D721Med (cell line): ENCODE data around the gene ZEB2.

Experiments
- DNase-seq: peaks from one replicate; pipeline ENCODE4 v3.0.0; 2011; ENCODE audit warnings: low spot score; ENCODE audit not compliant: insufficient read length
- FAIRE-seq: peaks from 2 replicates; lab custom pipeline; 2011; peaks lifted over from hg19 to GRCh38; lab: Jason Lieb, UNC
- TF ChIP-seq, protein P1 (sequence below): IDR thresholded peaks from 2 replicates; pipeline ENCODE4 v1.5.1; 2012; ENCODE audit warnings: mild to moderate bottlenecking, control low read depth; ENCODE audit not compliant: insufficient read depth; ENCODE audit errors: missing control alignments

Gene ZEB2

GRCh38 chr2:144546933-144547332 lies 27.0 kb upstream of the ZEB2 start:
- FAIRE-seq (no peak), DNase-seq (no peak)
- TF ChIP-seq, protein P1, sequence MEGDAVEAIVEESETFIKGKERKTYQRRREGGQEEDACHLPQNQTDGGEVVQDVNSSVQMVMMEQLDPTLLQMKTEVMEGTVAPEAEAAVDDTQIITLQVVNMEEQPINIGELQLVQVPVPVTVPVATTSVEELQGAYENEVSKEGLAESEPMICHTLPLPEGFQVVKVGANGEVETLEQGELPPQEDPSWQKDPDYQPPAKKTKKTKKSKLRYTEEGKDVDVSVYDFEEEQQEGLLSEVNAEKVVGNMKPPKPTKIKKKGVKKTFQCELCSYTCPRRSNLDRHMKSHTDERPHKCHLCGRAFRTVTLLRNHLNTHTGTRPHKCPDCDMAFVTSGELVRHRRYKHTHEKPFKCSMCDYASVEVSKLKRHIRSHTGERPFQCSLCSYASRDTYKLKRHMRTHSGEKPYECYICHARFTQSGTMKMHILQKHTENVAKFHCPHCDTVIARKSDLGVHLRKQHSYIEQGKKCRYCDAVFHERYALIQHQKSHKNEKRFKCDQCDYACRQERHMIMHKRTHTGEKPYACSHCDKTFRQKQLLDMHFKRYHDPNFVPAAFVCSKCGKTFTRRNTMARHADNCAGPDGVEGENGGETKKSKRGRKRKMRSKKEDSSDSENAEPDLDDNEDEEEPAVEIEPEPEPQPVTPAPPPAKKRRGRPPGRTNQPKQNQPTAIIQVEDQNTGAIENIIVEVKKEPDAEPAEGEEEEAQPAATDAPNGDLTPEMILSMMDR, result no peak

DNA sequence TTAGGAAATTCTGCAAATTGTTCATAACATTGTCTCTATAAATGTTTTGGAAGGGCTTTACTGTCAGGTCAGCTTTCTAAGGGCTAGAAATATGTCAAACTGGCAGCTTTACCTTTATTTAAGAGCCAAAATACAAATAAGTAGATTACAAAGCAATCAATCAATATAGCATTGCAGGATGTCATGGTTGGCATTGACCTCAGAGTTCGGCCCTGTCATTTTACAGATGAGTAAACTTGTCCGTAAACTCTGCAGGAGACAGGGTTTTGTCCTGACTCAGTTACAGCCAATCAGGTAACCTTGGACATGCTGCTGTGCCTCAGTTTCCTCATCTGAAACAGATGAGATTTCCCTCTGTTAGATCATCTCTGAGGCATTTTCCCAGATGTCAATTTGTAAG lies 25.9 kb upstream of the ZEB2 start:
- TF ChIP-seq, protein P1, result no peak
- no peak for DNase-seq
- FAIRE-seq, result no peak

- no peak for FAIRE-seq
- no peak for DNase-seq
- TF ChIP-seq, protein P1, result no peak
These were observed 24.1 kb upstream of the ZEB2 start for GRCh38 chr2:144544053-144544452.

GRCh38 chr2:144541396-144541795 lies 21.5 kb upstream of the ZEB2 start:
- TF ChIP-seq, protein P1, result no peak
- FAIRE-seq (no peak), DNase-seq (no peak)

- TF ChIP-seq, protein P1, result no peak
- DNase-seq, result no peak
- no peak for FAIRE-seq
These were observed 19.4 kb upstream of the ZEB2 start for GRCh38 chr2:144539289-144539782.

DNA sequence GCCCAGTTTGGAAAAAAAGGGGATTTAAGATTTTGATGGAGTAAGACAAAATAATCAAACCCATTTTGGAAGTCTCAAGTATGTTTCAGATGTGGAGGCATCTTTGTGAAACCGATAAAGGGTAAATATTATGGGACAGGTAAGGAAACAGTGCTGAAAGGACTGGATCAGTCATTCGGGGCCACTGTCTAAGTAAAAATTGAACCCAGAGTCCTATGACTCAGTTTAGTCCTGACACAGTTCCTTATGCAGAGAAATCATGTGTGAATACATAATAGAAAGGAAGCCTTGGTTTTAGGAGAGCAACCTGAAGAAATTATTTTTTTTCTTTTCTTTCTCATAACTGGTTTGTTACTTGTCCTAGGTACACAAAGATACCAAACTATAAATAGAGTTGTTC lies 15.4 kb upstream of the ZEB2 start:
- TF ChIP-seq, protein P1, result no peak
- no peak for DNase-seq
- FAIRE-seq, result no peak

DNA sequence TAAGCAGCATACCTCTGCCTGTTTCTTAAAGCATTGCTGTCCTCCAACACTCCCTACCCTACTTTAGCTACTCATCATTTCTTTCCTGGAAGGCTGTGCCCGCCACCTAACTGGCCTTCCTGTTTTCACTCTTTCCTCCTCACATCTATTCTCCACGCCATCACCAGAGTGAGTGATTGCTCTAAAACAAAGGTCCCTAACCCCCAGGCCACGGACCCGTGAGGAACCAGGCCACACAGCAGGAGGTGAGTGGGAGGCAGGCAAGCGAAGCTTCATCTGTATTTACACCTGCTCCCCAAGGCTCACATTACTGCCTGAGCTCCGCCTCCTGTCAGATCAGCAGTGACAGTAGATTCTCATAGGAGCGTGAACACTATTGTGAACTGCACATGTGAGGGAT lies 13.3 kb upstream of the ZEB2 start:
- no peak for DNase-seq
- FAIRE-seq, result no peak
- TF ChIP-seq, protein P1, result no peak
